ENCODE data around the gene NCMAP.
"Not testable (repeated sequence)": the region's sequence is repeated elsewhere in the genome, so short reads cannot be mapped to it uniquely, and the experiment has no call there.

Gene NCMAP

DNA sequence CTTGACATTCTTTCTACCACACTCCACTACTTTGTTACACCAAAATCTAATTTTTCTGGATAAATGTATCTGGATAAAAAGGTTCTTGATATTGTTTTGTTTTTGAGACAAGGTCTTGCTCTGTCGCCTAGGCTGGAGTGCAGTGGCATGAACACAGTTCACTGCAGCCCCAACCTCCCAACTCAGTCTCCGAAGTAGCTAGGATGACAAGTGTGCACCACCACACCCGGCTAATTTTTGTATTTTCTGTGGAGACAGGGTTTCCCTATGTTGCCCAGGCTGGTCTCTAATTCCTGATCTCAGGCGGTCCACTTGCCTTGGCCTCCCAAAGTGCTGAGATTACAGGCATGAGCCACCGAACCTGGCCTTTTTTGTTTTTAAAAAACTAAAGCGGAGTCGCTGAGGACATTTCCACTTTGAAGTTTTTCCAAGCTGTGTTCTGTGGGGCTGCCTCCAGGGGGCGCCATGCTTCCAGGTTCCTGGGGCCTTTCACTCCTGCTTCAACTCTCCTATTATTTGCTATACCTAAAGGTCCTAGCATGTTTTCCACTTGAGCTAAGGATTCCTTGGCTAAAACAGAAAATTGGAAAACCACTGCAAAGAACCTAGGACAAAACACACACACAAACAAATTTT, 14.1 kb upstream of the NCMAP start:
- DNase-seq (ENCODE audit: low read depth) = no peak

DNA sequence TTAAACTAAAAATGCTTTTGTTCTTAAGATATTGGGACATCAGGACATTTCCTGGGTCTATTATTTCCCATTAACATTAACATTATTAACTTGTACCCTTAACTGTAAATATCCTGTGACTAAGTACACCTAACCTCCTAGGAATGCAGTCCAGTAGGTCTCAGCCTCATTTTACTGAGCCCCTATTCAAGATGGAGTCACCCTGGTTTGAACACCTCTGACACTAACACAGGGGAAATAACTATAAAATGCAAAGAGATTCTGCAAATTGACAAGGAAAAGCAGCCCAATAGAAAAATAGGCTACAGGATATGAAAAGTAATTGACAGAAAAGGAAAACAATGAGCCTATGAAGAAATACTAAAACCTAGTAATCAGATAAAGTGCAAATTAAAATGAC, 11.6 kb upstream of the NCMAP start:
- no peak for DNase-seq (ENCODE audit: low read depth)

DNA sequence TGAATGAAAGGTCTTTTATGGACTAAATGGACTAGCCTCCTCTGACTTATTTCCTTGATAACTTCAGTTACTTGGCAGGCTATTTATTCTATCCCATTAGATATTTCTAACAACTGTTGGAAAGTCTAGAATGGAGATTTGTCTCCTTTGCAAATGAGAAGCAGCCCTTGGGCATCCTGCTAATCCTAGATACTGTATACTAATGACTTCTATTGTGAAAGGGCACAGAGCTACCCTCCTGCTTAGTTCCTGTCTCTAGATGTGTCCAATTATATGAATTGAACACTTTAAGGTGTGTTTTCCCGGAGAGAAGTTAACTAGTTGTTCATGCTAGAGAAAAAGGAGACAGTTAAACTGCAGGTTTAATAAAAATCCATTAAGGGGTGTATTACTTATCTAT, 10.2 kb upstream of the NCMAP start:
- DNase-seq (ENCODE audit: low read depth) = no peak

DNA sequence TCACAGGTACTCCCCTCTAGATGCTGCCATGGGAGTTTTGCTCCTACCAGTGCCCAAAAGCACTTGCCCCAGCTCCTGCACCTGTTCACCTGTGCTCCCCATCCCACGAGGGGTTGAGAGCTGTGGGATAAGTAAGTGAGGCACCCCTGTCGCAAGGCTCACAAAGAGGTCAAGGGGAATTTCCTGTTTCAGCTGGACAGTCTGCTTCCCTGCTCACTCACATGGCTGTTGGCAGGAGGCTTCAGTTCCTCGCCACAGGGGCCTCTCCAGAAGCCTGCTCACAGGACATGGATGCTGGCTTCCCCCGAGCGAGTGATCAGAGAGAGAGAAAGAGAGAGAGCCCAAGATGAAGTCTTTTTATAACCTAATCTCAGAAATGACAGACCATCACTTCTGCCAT, 8.7 kb upstream of the NCMAP start:
- DNase-seq (ENCODE audit: low read depth) = no peak

DNA sequence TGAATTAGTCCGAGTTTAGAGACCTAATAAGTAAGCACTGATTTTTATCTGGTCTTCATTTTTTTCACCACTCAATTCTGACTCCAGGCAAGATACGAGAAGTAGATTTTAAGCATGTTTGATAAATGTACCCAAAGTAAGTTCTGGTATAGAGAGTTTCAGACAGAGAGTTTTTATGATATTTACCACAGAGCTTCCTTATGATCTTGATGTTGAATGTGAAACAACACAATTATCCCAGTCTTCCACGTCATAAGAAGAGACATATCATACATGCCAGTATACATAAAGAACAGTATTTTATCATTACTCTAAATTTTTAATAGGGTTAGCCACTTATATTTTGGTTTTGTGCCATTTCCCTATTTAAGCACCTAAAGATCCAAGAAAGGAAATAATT, 7.8 kb upstream of the NCMAP start:
- no peak for DNase-seq (ENCODE audit: low read depth)

DNA sequence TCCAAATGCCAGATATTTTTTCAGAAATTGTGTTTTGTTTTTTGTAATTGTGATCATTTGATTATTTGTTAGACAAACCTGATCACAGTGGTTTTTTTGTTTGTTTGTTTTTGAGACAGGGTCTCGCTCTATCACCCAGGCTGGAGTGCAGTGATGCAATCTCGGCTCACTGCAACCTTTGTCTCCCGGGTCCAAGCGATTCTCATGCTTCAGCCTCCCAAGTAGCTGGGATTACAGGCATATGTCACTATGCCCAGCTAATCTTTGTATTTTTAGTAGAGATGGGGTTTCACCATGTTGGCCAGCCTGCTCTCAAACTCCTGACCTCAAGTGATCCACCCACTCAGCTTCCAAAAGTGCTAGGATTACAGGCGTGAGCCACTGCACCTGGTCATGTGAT, 6.7 kb upstream of the NCMAP start:
- DNase-seq (ENCODE audit: low read depth) = not testable (repeated sequence)

- no peak for DNase-seq (ENCODE audit: low read depth)
These were observed 4.5 kb upstream of the NCMAP start for GRCh38 chr1:24551290-24551959.

DNA sequence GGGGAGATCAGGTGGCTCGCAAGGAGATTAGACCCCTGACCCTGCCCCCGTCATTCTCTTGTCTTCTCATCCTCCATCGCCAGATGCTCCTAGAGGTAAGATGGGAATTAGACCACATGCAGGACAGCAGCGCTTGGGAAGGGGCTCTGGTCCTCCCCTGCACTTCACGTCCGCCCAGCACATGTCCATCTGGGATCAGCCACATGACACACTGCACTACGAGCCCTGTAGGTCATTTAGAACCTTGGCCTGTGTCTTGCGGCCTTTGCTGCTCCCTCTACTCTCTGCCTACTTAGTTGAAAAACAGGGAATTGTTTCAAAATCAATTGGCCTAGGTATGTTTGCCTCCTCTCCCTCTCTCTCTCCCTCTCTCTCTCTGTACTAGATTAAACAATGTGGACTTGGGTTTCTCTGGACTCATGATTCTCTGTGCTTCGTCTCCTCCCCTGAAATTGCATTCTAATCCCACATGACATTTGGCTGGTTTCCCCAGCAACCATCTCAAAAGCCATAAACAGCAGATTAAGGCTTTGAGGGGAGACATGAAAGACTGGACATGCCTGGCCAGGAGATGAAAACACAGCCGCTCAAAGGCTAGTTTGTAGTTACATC, 3.8 kb upstream of the NCMAP start:
- DNase-seq (ENCODE audit: low read depth) = no peak

DNA sequence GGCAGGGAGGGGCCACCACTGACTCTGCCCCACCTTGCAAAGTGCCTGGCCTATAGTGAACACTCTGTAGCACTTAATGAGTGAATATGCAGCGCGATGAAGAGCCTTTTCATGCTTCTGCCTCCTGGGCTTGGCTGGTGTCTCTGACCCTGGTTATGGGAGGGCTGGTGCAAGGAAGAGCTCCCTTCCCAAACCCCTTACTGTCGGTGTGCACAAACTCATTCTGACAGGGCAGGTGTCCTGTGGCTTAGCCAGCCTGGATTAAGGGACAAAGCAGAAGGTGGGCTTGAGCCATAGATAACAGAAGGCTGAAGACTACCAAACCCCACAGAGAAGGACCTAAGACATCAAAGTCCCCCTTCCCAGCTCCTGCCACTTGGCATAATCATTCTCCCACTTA, 2.0 kb upstream of the NCMAP start:
- DNase-seq (ENCODE audit: low read depth) = no peak

- no peak for DNase-seq (ENCODE audit: low read depth)
These were observed 1.2 kb upstream of the NCMAP start for GRCh38 chr1:24554714-24555113.

- no peak for DNase-seq (ENCODE audit: low read depth)
These were observed 518 bp downstream of the NCMAP start for GRCh38 chr1:24556414-24556795.

GRCh38 chr1:24557220-24557619, 1.3 kb downstream of the NCMAP start:
- no peak for DNase-seq (ENCODE audit: low read depth)

- DNase-seq (ENCODE audit: low read depth) = no peak
These were observed 1.8 kb downstream of the NCMAP start for GRCh38 chr1:24557711-24558131.

DNA sequence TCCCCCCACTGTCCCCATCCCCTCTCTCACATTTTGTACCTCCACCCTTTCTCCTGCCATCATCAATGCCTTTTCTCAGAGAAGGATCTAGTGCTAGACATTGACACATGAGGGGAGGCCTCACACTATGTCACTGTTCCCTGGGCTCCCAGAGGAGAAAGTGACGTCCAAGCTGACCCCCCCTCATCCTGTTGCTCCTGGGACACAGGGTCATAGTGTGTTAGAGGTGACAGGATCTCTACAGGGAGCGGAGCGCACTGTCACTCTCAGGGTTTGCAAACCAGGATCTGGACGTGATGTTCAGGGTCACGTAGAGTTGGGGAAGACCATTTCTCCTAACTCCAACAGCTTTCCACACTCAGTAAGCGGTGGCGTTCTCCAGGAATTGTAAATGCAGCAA, 2.6 kb downstream of the NCMAP start:
- no peak for DNase-seq (ENCODE audit: low read depth)

- DNase-seq (ENCODE audit: low read depth) = no peak
These were observed 3.3 kb downstream of the NCMAP start for GRCh38 chr1:24558902-24559791.

GRCh38 chr1:24560361-24560760, 4.5 kb downstream of the NCMAP start:
- DNase-seq (ENCODE audit: low read depth) = no peak

DNA sequence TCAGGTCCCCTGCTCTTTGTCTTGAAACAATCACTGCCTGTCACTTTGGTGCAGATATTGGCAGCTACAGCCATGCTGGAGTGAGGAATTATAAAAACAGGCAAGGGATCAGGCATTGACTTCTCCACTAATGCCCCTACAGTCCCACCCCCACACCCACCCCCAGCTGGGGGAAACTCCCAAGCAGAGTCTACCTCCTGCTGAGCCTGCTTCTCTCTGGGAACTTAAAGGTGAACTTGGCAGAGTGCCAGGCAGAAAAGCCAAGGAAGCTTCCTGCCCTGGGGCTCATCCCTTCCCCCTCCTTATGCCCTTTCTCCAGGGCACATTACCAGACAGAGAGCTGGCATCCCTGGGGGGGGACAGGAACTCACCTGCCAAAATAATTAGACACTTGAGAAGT, 6.7 kb downstream of the NCMAP start:
- no peak for DNase-seq (ENCODE audit: low read depth)

GRCh38 chr1:24564695-24565094, 8.8 kb downstream of the NCMAP start:
- DNase-seq (ENCODE audit: low read depth) = no peak

GRCh38 chr1:24566236-24566867, 10.5 kb downstream of the NCMAP start:
- DNase-seq (ENCODE audit: low read depth) = no peak

DNA sequence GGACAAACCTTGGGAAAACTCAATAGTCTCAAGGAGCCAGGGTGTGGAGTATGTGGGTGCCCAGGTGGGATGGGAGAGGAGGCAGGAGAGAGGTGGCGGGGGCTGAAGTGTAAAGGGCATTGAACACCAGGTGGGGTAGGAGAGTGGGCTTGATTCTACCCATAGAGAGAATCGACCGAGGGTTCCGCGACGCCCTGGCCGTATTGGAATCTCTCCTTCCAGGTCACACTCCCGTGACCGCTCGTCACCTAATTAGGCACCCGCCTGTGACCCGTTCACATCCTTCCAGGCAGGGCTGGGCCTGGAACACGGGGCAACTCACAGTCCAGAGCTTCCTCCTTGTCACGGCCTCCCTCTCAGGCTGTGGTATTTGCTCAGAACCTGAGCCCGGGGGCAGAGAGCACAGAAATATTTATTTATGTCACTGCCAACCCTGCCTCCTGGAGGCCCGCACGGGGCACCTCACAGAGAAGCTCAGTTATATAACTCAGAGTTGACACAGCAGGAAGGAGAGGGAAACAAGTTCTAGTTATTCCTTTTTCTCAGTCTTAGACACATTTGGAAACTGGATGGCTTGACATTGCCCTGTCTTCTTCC, 12.0 kb downstream of the NCMAP start:
- no peak for DNase-seq (ENCODE audit: low read depth)

GRCh38 chr1:24568475-24568874, 12.6 kb downstream of the NCMAP start:
- no peak for DNase-seq (ENCODE audit: low read depth)

Data from activated T-helper 1 cell treated with Interleukin-2 at 50 U/mL for 16 hours (primary cell).